Keratinocyte (primary cell): ENCODE measurements around the gene DHX34. TPM values are rescaled to one million over a fixed set of nuclear protein-coding genes. Genes with fewer than 3 reads are reported as not detected.
A peak's percentile ranks its signal among the peaks of the same experiment; 100 is the strongest.

Experiments
- DNase-seq: peaks from one replicate; pipeline ENCODE4 v3.0.0-alpha.2; 2011; ENCODE audit warnings: low read depth, missing footprints, low spot score
- FAIRE-seq: peaks from 2 replicates; lab custom pipeline; 2011; peaks lifted over from hg19 to GRCh38; lab: Jason Lieb, UNC
- H2AFZ ChIP-seq: 2 replicates; pipeline ENCODE4 v1.6.0; 2012; ENCODE audit warnings: low read length, control low read depth, inconsistent platforms; ENCODE audit not compliant: control insufficient read depth
- H3K27ac ChIP-seq: 2 replicates; pipeline ENCODE4 v1.5.1; 2011; ENCODE audit warnings: low read length; ENCODE audit not compliant: control insufficient read depth, insufficient read depth
- H3K27me3 ChIP-seq: 3 replicates; pipeline ENCODE4 v1.6.0; 2011; ENCODE audit warnings: low read length; ENCODE audit not compliant: control insufficient read depth, insufficient read depth; ENCODE audit errors: extremely low read depth
- H3K36me3 ChIP-seq, 2 experiments: 2 replicates in 1 of 2; 3 replicates in 1 of 2; pipeline ENCODE4 v1.5.1; 2011; ENCODE audit warnings: low read length in 2 of 2, mild to moderate bottlenecking in 1 of 2; ENCODE audit not compliant: control insufficient read depth in 2 of 2, insufficient read depth in 2 of 2; ENCODE audit errors: extremely low read depth in 1 of 2
- H3K4me1 ChIP-seq: 3 replicates; pipeline ENCODE4 v1.5.1; 2011; ENCODE audit warnings: low read length; ENCODE audit not compliant: control insufficient read depth, insufficient read depth; ENCODE audit errors: extremely low read depth
- H3K4me2 ChIP-seq: 3 replicates; pipeline ENCODE4 v1.6.0; 2011; ENCODE audit warnings: low read depth, low read length; ENCODE audit not compliant: control insufficient read depth, insufficient read depth; ENCODE audit errors: extremely low read depth
- H3K4me3 ChIP-seq, 3 experiments: fragments of 200-600 bp in 1 of 3; sonication (generic) in 1 of 3; 2 replicates in 2 of 3; 3 replicates in 1 of 3; pipeline ENCODE4 v1.5.1; 2011 to 2016; ENCODE audit warnings: low read length in 3 of 3, mild to moderate bottlenecking in 3 of 3, control low read depth in 2 of 3, inconsistent platforms in 1 of 3, low read depth in 1 of 3, mixed read lengths in 1 of 3, mixed run types in 1 of 3, moderate library complexity in 1 of 3; ENCODE audit not compliant: control insufficient read depth in 2 of 3, insufficient read depth in 2 of 3; ENCODE audit errors: extremely low read depth in 1 of 3
- H3K79me2 ChIP-seq: 2 replicates; pipeline ENCODE4 v1.6.0; 2012; ENCODE audit warnings: low read length; ENCODE audit not compliant: control insufficient read depth, insufficient read depth
- H3K9ac ChIP-seq: 3 replicates; pipeline ENCODE4 v1.6.0; 2011; ENCODE audit warnings: low read length; ENCODE audit not compliant: control insufficient read depth, insufficient read depth; ENCODE audit errors: extremely low read depth
- H3K9me1 ChIP-seq: 3 replicates; pipeline ENCODE4 v1.6.0; 2011; ENCODE audit warnings: low read length; ENCODE audit not compliant: control insufficient read depth, insufficient read depth; ENCODE audit errors: extremely low read depth
- H3K9me3 ChIP-seq: 2 replicates; pipeline ENCODE4 v1.5.1; 2012; ENCODE audit warnings: low read depth, low read length; ENCODE audit not compliant: control insufficient read depth
- H4K20me1 ChIP-seq: 3 replicates; pipeline ENCODE4 v1.6.0; 2011; ENCODE audit warnings: low read length; ENCODE audit not compliant: control insufficient read depth, insufficient read depth; ENCODE audit errors: extremely low read depth
- CTCF ChIP-seq, 3 experiments: IDR thresholded peaks in 1 of 3; conservative IDR thresholded peaks in 1 of 3; optimal IDR thresholded peaks in 1 of 3; 2 replicates in 2 of 3; 3 replicates in 1 of 3; pipeline versions ENCODE3 to v1.5.1; 2011; ENCODE audit warnings: low read length in 3 of 3, mild to moderate bottlenecking in 3 of 3, moderate library complexity in 2 of 3, control low read depth in 1 of 3, inconsistent platforms in 1 of 3; ENCODE audit not compliant: insufficient read depth in 2 of 3; ENCODE audit errors: extremely low read depth in 1 of 3
- EZH2 ChIP-seq: IDR thresholded peaks from one replicate; pipeline ENCODE4 v1.6.1; 2012; ENCODE audit warnings: inconsistent platforms, mild to moderate bottlenecking, low read length, moderate library complexity
- dilution Hi-C: fragments of 300-500 bp; cut with MboI; formaldehyde crosslinking; loops from one replicate; pipeline ENCODE4 v1.7.0; 2020; ENCODE audit warnings: low sequenced_read_pairs; ENCODE audit not compliant: extremely low pct_ligation_motif_present
- polyA plus RNA-seq, 5 experiments: library from polyadenylated mRNA; depleted of rRNA in 3 of 5; stranded (reverse) in 3 of 5; stranded (forward) in 1 of 5; unstranded in 1 of 5; fragments of >200 nt; gene quantifications; 1 replicate in 1 of 5; 2 replicates in 3 of 5; 3 replicates in 1 of 5; pipeline versions ENCODE4 v1.2.1 to v1.2.3, GENCODE V29; 2011 to 2012; ENCODE audit warnings: missing spikeins in 2 of 5, low read depth in 1 of 5, low replicate concordance in 1 of 5

Gene DHX34
- polyA plus RNA-seq, 1 donor (not counting 4 experiments of a cell fraction or from before 2014, with no cell fraction given), result 6.4 TPM

GRCh38 chr19:47351548-47351947 is 2.4 kb downstream of the DHX34 start:
- Histone ChIP-seq H3K79me2 (peaks cover 41% of the 10 kb centered on the region), H3K4me2 (peak overlapping the region; percentile 32), H3K9me1 (peaks cover 4% of the 10 kb centered on the region)

GRCh38 chr19:47352095-47352494 is 3.0 kb downstream of the DHX34 start:
- Histone ChIP-seq H3K9me1 (peaks cover 4% of the 10 kb centered on the region), H3K27me3 (no peaks in the 10 kb centered on the region), H3K9ac (no peak overlapping the region), H3K27ac (no peak overlapping the region), H3K4me2 (no peak overlapping the region), H3K4me3 (no peak overlapping the region), H3K4me1 (peaks cover 6% of the 10 kb centered on the region), H3K9me3 (no peaks in the 10 kb centered on the region), H3K79me2 (peaks cover 43% of the 10 kb centered on the region), H2AFZ (no peak overlapping the region), H4K20me1 (no peaks in the 10 kb centered on the region), H3K36me3 (peaks cover 18 to 44% of the 10 kb centered on the region in 2 experiments)
- no peak for DNase-seq
- dilution Hi-C loops, result no loop called here
- no peak for FAIRE-seq
- TF ChIP-seq CTCF (optimal IDR thresholded peaks at IDR 0.05 in 1 of 3, IDR thresholded peaks at IDR 0.05 in 1 of 3, conservative IDR thresholded peaks at IDR 0.05 in 1 of 3; ENCODE audit: extremely low read depth in 1 of 3, insufficient read depth in 2 of 3, low read length in 3 of 3) (no peak), EZH2 (no peak)

More at GRCh38 chr19:47351548-47351947, 2.4 kb downstream of the DHX34 start:
- Histone ChIP-seq H3K4me3 (no peak overlapping the region), H2AFZ (no peak overlapping the region), H3K9me3 (no peaks in the 10 kb centered on the region), H3K27ac (no peak overlapping the region), H4K20me1 (no peaks in the 10 kb centered on the region), H3K4me1 (peaks cover 6% of the 10 kb centered on the region), H3K9ac (no peak overlapping the region), H3K36me3 (peaks cover 15 to 39% of the 10 kb centered on the region in 2 experiments), H3K27me3 (no peaks in the 10 kb centered on the region)
- DNase-seq (no peak), FAIRE-seq (no peak)
- dilution Hi-C loops, result no loop called here
- TF ChIP-seq EZH2 (no peak), CTCF (optimal IDR thresholded peaks at IDR 0.05 in 1 of 3, IDR thresholded peaks at IDR 0.05 in 1 of 3, conservative IDR thresholded peaks at IDR 0.05 in 1 of 3; ENCODE audit: extremely low read depth in 1 of 3, insufficient read depth in 2 of 3, low read length in 3 of 3) (no peak)
